ENCODE results near the gene TRAPPC10.

Gene TRAPPC10

DNA sequence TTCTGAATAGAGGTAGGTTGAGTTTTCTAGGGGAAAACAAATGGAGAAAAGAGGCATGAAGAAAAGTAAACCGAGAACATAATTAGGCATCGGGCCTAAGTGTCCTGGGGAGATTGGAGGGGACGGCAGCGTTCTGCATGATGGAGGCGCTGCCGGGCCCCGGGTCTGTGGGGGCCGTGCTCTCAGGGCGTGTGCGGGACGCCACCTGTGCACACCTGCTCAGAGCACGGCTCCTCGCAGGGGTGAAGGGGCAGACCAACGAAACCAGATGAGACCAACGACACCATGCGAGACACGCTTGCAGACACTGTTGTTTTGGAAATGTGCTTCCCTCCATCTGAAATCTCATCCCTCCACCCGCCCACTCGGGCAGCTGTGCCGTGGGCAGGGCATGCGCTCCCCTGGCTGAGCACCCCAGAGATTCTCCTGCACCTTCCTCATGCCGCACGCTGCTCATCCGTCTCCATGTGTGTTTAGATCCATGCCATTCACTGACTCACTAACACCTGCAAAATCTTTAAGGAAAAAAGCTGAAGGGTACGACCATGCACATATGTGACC is 28.2 kb upstream of the TRAPPC10 start:
- DNase-seq = no peak

- no peak for DNase-seq
Observed at GRCh38 chr21:43984905-43985689, 27.0 kb upstream of the TRAPPC10 start.

GRCh38 chr21:43985690-43986251 is 26.3 kb upstream of the TRAPPC10 start:
- DNase-seq = no peak

- DNase-seq = no peak
Observed at GRCh38 chr21:43986544-43987451, 25.3 kb upstream of the TRAPPC10 start.

- DNase-seq = no peak
Observed at GRCh38 chr21:43987509-43987908, 24.6 kb upstream of the TRAPPC10 start.

DNA sequence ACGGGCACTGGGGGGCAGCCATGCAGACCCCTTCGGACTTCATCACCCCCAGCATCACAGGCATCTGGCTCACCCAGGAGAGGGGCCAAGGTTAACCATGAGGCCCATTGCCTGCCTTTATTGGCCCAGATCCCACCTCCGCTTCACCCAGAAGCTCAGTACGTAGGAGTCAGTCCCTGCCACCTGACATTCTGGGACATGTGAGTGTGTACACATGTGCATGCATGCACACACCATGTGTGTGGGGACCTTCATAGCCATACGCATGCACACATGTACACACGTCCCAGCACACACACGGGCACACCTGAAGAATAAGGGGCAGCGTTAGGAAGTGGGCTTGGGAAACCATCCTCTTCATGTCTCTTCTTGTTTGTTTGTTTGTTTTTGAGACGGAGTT is 24.1 kb upstream of the TRAPPC10 start:
- DNase-seq = no peak

- DNase-seq = no peak
Observed at GRCh38 chr21:43988506-43989230, 23.4 kb upstream of the TRAPPC10 start.

GRCh38 chr21:43989401-43989800 is 22.7 kb upstream of the TRAPPC10 start:
- DNase-seq = no peak

- no peak for DNase-seq
Observed at GRCh38 chr21:43991447-43991991, 20.6 kb upstream of the TRAPPC10 start.

DNA sequence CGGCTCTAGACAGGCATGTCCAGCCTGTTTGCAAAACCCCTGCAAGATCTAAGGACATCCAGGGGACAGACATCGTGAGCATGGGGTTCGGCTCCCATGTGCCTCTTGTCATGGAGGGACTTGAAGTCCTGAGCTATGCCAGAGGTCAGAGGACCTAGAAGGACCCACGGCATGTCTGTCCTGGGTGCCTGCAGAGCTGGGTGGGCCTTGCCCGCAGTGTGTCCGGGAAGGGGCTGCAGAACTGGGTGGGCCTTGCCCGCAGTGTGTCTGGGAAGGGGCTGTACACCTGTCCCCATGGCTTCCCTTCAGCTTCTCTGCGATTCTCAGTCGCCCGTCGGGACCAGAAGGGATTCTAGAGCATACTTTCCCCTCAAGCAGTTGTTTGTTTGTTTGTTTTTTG is 20.0 kb upstream of the TRAPPC10 start:
- no peak for DNase-seq

- no peak for DNase-seq
Observed at GRCh38 chr21:43993420-43993934, 18.6 kb upstream of the TRAPPC10 start.

DNA sequence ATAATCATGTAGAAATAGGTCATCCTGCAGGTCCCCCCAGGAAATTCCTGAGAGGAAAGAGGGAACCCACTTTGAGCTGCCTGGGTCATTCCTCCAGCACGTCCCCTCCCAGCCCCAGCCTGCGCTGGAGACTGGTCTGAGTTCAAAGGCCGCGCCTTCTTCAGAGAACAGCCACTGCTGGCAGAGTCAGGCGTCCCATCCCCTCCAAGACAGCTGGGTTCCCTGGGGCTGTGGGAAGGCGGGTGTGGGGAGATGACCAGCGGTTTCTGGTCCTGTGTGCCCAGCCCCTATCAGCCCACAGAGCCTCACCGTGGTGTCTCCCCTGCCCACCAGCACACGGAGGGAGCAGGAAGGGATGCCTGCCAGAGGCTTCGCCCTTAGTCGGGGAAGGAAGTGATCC is 18.0 kb upstream of the TRAPPC10 start:
- no peak for DNase-seq

- no peak for DNase-seq
Observed at GRCh38 chr21:43994646-43995045, 17.5 kb upstream of the TRAPPC10 start.

GRCh38 chr21:43995521-43996105 is 16.5 kb upstream of the TRAPPC10 start:
- no peak for DNase-seq

DNA sequence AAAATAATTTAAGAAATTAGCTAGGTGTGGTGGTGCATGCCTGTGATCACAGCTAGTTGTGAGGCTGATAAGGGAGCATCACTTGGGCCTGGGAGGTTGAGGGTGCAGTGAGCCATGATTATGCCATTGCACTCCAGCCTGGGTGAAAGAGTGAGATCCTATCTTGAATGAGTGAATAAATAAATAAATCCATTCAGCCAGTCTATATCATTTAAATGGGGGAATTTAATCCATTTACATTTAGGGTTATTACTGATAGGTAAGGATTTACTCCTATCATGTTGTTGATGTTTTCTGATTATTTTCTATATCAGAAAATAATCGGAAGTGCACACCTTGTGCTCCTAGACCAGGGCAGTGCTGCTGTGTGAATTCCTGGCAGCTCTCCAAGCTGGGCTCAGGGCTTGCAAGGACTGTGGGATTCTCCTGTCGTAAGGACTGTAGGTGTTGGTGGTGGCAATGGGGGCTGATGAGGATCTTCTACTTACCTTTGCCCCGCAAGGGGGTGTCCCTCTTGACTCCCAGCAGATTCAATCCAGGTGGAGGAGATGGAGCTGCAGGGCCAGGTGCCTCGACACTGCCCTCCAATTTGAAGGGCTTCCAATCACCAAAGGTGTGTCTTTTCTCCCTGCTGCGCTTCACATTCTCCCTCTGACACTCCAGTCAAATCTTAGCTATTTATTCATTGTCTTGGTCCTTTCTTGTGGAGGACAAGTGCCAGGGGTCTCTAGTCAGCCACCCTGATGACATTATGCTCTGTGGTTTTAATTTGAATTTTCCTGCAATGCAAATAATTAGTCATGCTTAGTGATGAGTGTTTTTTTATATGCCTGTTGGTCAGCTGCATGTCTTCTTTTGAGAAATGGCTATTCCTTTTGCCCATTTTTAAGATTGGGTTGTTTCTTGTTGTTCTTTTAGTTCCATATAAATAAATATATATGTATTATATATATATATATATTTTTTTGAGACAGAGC is 14.1 kb upstream of the TRAPPC10 start:
- no peak for DNase-seq

DNA sequence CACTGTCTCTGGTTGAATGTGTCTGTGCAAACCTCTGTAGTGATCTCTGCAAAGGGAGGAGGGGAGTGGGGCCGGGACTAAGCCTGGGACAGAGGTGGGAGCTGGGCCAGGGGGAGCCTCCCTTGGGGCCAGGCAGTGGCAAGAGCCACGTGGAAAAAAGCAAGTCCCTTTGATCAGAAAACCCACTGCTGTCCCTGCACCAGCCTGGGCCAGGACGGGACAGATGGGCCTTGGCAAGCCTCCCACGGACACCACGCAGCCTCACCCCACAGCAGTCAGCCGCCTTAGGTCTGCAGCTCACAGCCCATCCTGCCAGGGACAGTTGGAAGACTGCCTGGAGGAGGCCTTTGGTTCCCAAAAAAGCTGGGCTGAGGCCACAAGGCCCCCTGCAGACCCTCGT is 11.7 kb upstream of the TRAPPC10 start:
- no peak for DNase-seq

DNA sequence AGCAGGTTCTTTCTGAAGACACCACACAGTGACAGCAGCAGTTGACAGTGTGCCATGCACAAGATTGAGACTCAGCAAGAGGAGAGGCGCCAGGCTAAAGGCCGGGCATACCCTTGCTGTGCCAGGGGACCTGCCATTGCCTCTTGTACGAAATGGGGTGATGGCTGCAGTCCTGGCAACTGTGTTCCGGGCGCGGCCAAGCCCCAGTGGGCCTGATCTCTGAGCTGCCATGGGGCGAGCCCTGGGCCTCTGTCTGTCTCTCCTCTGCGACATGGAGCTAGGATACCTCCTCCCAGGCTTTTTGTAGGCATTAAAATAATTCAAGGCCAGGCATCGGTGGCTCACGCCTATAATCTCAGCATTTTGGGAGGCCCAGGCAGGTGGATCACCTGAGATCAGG is 9.6 kb upstream of the TRAPPC10 start:
- DNase-seq = no peak

- no peak for DNase-seq
Observed at GRCh38 chr21:44003307-44003966, 8.7 kb upstream of the TRAPPC10 start.

DNA sequence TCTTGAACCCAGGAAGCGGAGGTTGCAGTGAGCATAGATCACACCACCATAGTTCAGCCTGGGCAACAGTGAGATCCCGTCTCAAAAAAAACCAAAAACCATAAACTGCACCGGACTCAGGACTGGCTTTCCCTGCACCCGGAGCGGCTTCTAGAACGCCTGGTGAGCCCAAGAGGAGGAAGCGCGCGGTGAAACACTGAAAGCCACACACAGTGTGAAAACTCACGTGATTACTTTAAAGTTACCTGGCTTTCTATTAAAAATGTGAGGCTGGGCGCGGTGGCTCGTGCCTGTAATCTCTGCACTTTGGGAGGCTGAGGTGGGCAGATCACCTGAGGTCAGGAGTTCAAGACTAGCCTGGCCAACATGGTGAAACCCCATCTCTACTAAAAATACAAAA is 7.0 kb upstream of the TRAPPC10 start:
- no peak for DNase-seq

DNA sequence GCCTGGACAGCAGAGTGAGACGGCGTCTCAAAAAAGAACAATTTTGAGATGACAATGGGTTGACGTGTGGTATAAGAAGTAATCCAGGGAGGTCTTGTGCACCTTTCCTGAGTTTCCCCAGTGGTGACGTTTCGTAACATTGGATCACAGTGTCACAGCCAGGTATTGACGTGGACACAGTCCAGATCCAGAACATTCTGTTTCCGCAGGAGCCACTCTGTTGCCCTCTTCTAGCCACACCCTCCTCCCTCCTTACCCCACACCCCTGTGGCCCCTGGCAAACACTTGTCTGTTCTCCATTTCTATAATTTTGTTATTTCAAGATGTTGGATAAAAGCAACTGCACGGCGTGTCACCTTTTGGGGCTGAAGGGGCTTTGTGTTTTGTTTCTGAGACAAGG is 6.5 kb upstream of the TRAPPC10 start:
- DNase-seq = no peak

Measured in left hindlimb (tissue), 1 donor.